ENCODE data around the gene GAK. TPM values are rescaled to one million over a fixed set of nuclear protein-coding genes. Genes with fewer than 3 reads are reported as not detected.
A peak's percentile ranks its signal among the peaks of the same experiment; 100 is the strongest.

Gene GAK
- total and polyA plus RNA-seq, 10 donors: 112 to 249 (median 190) TPM

DNA sequence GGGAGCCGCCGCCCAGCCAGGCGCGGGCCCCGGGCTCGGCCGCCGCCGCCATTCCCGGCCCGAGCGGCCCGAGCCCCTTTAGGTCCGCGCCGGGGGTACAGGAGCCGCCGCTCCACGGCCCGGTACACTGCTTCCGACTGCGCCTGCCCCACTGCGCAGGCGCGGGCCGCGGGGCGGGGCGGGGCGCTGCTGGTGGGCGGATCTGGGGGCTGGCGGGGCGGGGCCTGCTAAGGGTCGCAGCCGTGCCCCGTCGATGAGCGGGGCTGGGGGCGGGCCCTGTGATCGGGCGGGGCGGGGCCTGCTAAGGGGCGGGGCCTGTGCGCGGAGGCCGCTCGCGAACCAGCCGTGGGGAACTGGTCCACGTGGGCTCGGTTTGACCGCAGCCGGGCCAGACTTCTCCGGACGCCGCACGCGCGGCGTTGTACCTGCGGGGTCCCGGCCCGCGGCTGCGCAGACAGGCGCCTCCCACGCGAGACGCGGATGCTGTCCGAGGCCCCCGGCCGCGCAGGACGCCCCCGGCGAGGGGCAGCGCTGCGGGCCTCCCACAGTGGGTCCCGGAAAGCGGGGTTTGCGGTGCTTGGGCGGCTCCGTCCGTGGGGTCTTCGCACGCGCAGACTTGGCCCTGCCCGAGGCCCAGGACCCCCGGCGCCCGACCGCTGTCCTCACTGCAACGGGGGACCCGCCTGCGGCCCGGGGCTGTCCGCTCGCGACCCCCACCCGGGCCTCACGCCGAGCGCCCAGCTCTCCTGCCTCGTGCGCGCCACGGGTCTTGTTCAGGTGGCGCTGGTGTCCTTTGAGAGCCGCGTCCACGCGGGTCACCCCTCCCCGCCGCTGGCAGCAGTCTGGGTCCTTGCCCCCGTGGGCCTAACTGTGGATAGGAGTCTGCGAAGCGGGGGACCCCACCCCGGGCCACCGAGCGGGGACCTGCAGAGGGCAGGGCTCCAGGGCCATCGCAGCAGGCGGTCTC, 41.6 kb upstream of the GAK start, which contains the start of gene DGKQ:
Gene DGKQ (minus strand): TSS at position 139 of the 967 bp plus-strand sequence. CDS start 87 bp downstream, at position 52.
- intact Hi-C loops (cut with DNase I; ENCODE audit: low total_unique reads): loop anchor here (5.0 kb wide), 1 partner anchor 41 kb away; the partner anchor contains the start of genes GAK and TMEM175
- 11 to 74% (median 35%) methylated on average over 23 to 123 of the region's 123 CpGs for WGBS, 5 donors
- peak within 1 kb of the TSS in 7 of 8 donors; percentile 7 to 77 (median 51) for H3K27ac ChIP-seq

DNA sequence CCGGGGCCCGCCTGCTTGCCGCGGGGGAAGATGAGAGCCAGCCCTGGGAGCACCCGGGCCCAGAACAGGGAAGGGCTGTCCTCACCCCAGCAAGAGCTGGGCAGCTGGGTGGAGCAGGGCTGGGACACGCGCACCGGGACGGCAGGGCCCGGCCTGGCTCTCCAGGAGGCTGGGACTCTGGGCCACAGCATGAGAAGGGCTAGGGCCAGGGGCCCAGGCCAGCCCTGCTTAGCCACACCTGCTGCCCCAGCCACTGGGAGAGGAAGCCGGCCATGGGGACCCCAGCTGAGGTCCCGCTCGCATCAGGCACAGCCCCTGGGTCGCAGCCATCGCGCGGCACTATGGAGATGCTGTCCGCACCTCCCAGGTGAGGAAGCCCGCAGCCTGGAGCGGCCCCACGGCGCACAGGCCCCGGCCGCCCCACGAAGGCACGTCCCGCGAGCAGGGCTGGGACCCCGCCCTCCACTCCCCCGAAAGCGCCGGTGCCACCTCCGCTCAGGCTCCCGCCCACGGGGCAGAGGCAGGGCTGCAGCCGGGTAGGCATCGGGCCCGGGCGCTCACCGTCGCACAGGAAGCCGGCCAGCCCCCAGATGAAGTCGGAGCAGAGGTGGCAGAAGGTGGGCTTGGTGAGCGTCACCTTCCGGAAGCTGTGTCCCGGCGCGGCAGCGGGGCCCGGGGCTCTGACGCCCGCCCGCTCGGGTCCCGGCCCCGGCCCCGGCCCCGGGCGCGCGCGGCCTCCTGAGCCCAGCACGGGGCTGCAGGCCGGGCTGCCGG, 40.7 kb upstream of the GAK start:
- intact Hi-C loops (cut with DNase I; ENCODE audit: low total_unique reads): loop anchor here (5.0 kb wide), 1 partner anchor 41 kb away; the partner anchor contains the start of genes GAK and TMEM175
- peak; percentile 93 for DNase-seq

More for the DNA sequence above, 41.6 kb upstream of the GAK start, which contains the start of gene DGKQ:
- H3K36me3 ChIP-seq: no peaks in the 10 kb centered on the region
- TF ChIP-seq POLR2AphosphoS5 (IDR thresholded peaks at IDR 0.05) (peak; percentile 15 to 59 (median 58)), POLR2A (IDR thresholded peaks at IDR 0.05) (no peak)
- TF ChIP-seq, protein P1, sequence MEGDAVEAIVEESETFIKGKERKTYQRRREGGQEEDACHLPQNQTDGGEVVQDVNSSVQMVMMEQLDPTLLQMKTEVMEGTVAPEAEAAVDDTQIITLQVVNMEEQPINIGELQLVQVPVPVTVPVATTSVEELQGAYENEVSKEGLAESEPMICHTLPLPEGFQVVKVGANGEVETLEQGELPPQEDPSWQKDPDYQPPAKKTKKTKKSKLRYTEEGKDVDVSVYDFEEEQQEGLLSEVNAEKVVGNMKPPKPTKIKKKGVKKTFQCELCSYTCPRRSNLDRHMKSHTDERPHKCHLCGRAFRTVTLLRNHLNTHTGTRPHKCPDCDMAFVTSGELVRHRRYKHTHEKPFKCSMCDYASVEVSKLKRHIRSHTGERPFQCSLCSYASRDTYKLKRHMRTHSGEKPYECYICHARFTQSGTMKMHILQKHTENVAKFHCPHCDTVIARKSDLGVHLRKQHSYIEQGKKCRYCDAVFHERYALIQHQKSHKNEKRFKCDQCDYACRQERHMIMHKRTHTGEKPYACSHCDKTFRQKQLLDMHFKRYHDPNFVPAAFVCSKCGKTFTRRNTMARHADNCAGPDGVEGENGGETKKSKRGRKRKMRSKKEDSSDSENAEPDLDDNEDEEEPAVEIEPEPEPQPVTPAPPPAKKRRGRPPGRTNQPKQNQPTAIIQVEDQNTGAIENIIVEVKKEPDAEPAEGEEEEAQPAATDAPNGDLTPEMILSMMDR (IDR thresholded peaks at IDR 0.05 in 8 of 11, conservative IDR thresholded peaks at IDR 0.05 in 3 of 11): no peak
- DNase-seq: peak; percentile 96
- H3K4me3 ChIP-seq: peak within 1 kb of the TSS; percentile 72 to 95 (median 82)
- peaks cover 13 to 57% (median 37%) of the 10 kb centered on the region in 6 donors for H3K4me1 ChIP-seq
- H3K9me3 ChIP-seq: no peaks in the 10 kb centered on the region
- peaks cover 0 to 5% (median 0%) of the 10 kb centered on the region in 7 donors for H3K27me3 ChIP-seq (replicated peaks in 1 of 7)

DNA sequence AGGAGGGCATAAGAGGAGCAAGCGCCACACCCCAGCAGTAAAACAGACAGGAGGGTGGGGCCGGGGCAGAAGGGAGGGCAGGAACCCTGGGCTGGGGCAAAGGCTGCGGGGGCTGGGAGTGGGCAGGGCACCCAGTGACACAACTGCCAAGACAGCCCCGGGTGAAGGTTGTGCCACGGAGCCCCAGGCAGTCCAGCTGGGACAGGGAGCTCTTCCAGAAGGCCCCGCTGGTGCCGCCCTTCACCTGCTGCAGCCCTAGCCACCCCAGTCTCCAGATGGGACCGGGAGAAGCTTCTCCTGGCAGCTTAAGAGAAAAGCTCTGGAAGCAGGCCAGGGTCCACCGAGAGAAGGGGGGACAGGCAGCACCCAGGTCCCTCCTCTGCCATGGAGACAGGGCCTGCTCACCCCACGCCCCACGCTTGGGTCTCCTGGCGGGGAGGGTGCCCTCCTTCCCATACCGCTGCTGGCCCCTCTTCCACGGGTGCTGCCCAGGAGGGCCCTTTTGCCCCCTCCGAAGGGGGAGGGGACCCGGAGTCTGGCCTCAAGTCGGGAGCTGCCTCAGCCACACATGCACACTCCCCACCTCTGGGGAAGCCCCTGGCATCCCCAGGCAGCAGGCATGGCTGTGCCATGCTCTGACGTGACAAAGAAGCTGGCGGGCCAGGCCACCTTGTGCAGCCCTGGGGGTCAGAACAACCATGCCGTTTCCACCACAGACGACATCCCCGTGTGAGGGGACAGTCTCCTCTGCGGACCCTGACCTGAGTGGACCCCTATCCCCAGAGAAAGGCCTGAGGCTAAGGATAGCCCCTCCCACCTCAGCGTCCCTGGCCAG, 39.8 kb upstream of the GAK start:
- Histone ChIP-seq H3K36me3 (peaks cover 0 to 8% (median 2%) of the 10 kb centered on the region in 6 donors), H3K27ac (peak overlapping the region in 3 of 8 donors; percentile 66 to 77 (median 69)), H3K4me1 (peaks cover 13 to 62% (median 46%) of the 10 kb centered on the region in 6 donors), H3K27me3 (replicated peaks in 1 of 7) (peaks cover 0 to 15% (median 0%) of the 10 kb centered on the region in 7 donors), H3K9me3 (no peaks in the 10 kb centered on the region), H3K4me3 (peak overlapping the region in 7 of 8 donors; percentile 72 to 95 (median 80))
- whole genome bisulfite sequencing, 5 donors: 75 to 86% (median 77%) methylated on average over 16 to 24 of the region's 24 CpGs
- intact Hi-C loops (cut with DNase I; ENCODE audit: low total_unique reads): loop anchor here (5.0 kb wide), 1 partner anchor 40 kb away; the partner anchor contains the start of genes GAK and TMEM175
- TF ChIP-seq, protein P1 (IDR thresholded peaks at IDR 0.05 in 8 of 11, conservative IDR thresholded peaks at IDR 0.05 in 3 of 11): no peak
- TF ChIP-seq POLR2AphosphoS5 (IDR thresholded peaks at IDR 0.05) (no peak), POLR2A (IDR thresholded peaks at IDR 0.05) (no peak)
- no peak for DNase-seq

More for the DNA sequence above, 40.7 kb upstream of the GAK start:
- 1 to 3% (median 1%) methylated on average over 15 to 65 of the region's 65 CpGs for WGBS, 5 donors
- H3K4me1 ChIP-seq: peaks cover 13 to 59% (median 41%) of the 10 kb centered on the region in 6 donors
- peak in 2 of 3 donors; percentile 26 to 64 for TF ChIP-seq POLR2AphosphoS5 (IDR thresholded peaks at IDR 0.05)
- TF ChIP-seq, protein P1 (IDR thresholded peaks at IDR 0.05 in 8 of 11, conservative IDR thresholded peaks at IDR 0.05 in 3 of 11): no peak
- TF ChIP-seq POLR2A (IDR thresholded peaks at IDR 0.05): no peak
- H3K27me3 ChIP-seq (replicated peaks in 1 of 7): peaks cover 0 to 13% (median 0%) of the 10 kb centered on the region in 7 donors
- H3K4me3 ChIP-seq: peak overlapping the region; percentile 72 to 95 (median 82)
- no peaks in the 10 kb centered on the region for H3K9me3 ChIP-seq
- H3K27ac ChIP-seq: peak overlapping the region in 7 of 8 donors; percentile 7 to 77 (median 51)
- H3K36me3 ChIP-seq: no peaks in the 10 kb centered on the region

Data from spleen (tissue), 11 donors.